Coronary artery (tissue), 2 donors: Measurements from ENCODE around the gene SLC6A1.

Experiments
- DNase-seq: peaks from one replicate; pipeline ENCODE4 v3.0.0-alpha.2; 2017; ENCODE audit warnings: low spot score
- H3K27ac ChIP-seq, 2 donors: fragments of 200-600 bp; sonication (generic); one replicate each; pipeline ENCODE4 v1.5.1; 2016 to 2019
- H3K4me3 ChIP-seq: fragments of 200-600 bp; sonication (generic); 2 replicates; pipeline ENCODE4 v1.5.1; 2016; ENCODE audit warnings: mild to moderate bottlenecking, moderate library complexity
- TF ChIP-seq, protein P1 (sequence below): fragments of 200-600 bp; sonication (generic); IDR thresholded peaks from one replicate; pipeline ENCODE4 v1.5.1; 2019; ENCODE audit warnings: antibody characterized with exemption

The SLC6A1 gene

DNA sequence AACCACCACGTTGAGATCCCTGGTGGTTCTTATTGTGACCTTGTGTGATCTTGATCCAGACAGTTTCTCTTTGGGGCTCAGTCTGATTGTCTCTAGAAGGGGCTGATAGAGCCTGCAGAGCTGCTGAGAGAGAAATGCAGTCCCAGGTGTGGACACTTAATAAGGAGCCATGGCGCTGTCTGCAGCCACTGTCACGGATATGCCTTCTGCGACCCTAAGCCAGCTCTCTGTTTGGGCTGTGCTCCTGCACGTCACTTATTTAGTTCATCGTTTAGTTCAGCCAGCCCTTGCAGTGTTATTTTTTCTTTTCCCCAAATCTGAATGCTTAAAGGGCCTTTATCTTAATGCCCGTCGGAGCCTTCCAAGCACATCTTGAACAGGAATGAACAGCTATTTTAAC is 12.0 kb downstream of the SLC6A1 start:
- no peak for DNase-seq
- TF ChIP-seq, protein P1, sequence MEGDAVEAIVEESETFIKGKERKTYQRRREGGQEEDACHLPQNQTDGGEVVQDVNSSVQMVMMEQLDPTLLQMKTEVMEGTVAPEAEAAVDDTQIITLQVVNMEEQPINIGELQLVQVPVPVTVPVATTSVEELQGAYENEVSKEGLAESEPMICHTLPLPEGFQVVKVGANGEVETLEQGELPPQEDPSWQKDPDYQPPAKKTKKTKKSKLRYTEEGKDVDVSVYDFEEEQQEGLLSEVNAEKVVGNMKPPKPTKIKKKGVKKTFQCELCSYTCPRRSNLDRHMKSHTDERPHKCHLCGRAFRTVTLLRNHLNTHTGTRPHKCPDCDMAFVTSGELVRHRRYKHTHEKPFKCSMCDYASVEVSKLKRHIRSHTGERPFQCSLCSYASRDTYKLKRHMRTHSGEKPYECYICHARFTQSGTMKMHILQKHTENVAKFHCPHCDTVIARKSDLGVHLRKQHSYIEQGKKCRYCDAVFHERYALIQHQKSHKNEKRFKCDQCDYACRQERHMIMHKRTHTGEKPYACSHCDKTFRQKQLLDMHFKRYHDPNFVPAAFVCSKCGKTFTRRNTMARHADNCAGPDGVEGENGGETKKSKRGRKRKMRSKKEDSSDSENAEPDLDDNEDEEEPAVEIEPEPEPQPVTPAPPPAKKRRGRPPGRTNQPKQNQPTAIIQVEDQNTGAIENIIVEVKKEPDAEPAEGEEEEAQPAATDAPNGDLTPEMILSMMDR = no peak
- Histone ChIP-seq H3K27ac (peak overlapping the region in 1 of 2 donors; percentile 16), H3K4me3 (peak overlapping the region; percentile 34)

DNA sequence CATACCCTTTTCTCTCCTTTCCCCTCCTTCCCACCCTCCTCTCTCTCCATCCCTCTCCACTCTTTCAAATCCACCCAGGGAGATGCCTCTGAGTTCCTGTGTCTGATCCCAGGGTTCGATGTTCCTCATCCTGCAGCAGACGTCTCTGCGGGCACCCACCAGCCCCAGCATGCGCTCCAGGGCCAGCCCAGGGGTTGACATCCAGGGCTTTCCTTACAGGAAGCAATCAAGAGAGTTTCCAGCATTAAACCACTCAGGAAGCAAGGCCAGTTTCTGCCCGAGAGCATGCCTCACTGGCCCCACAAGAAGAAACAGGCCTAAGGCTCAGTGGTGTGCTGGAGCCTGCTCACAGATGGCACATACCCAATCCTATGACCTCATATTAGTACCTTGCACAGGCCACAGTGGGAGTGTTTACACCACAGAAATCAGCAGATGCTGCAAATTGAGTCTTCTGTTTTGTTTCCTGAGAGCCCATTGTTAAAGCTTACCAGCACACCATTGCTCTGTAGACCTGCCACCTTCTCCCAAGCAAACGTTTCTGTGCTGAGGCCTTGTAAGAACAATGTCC is 13.2 kb downstream of the SLC6A1 start:
- DNase-seq = no peak
- Histone ChIP-seq H3K4me3 (no peak overlapping the region), H3K27ac (no peak overlapping the region)
- TF ChIP-seq, protein P1 = no peak

- TF ChIP-seq, protein P1 = no peak
- Histone ChIP-seq H3K27ac (no peak overlapping the region), H3K4me3 (no peak overlapping the region)
- DNase-seq = no peak
Observed at GRCh38 chr3:11006986-11007933, 14.7 kb downstream of the SLC6A1 start.

DNA sequence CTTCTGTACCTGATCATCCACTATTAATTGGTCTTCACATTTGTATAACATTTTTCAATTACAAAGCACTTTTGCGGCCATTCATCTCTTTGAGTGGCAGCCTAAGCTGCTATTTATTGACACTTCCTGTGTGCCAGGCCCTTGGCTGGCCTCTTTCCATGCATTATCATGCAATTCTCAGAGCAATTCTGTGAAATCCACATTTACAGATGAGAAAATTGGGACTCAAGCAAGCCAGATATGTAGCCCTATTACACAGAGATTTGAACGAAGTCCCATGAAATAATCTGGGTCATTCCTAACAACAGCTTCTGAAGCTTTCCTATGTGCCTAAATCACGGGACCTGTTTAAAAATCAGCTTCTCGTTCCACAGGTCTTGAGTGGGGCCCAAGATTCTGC is 17.4 kb downstream of the SLC6A1 start:
- no peak for DNase-seq
- TF ChIP-seq, protein P1 = no peak
- Histone ChIP-seq H3K4me3 (no peak overlapping the region), H3K27ac (no peak overlapping the region)

DNA sequence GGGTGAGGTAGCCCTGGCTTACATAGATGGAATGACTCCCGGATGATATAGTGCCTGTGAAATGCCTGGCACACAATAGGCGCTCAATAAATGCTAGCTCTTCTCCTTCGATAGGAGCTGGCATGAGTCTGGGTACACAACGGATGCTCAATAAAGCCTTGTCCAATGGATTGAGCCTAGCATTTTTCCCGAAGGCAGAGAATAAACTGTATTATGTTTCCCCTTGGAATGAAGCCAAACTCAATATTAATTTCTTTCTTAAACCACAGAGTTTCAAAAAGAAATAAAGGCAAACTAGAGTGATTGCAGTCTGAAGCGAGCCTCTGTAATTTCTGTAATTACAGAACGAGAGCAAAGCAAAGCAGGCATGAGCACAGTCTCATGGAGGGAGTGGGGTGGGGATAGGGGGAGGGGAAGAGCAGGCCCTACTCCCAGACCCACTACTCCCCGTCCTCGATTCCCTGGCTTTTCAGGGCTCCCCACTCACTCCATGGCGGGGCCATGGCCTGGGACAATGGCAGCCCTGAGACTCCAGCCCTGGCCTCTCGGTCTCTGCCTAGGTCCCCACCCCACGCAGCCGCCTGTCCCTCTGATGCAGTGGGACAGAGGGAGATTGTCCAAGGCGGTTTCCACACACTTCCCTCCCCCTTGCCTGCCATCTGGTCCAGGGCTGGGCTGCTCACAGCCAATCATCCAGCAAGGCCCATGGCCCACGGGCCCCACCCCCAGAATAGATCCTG is 18.0 kb downstream of the SLC6A1 start:
- TF ChIP-seq, protein P1 = no peak
- Histone ChIP-seq H3K27ac (no peak overlapping the region), H3K4me3 (no peak overlapping the region)
- DNase-seq = no peak

GRCh38 chr3:11014253-11014652 is 21.7 kb downstream of the SLC6A1 start:
- TF ChIP-seq, protein P1 = no peak
- no peak overlapping the region for H3K27ac ChIP-seq
- DNase-seq = no peak
- H3K4me3 ChIP-seq = no peak overlapping the region
